Neural progenitor cell (in vitro differentiated cells): ENCODE results near the gene ARHGAP26. TPM values are rescaled to one million over a fixed set of nuclear protein-coding genes. Genes with fewer than 3 reads are reported as not detected.

Source experiments
- DNase-seq: peaks from one replicate; pipeline ENCODE4 v3.0.0-alpha.2; 2016; ENCODE audit warnings: low spot score
- H2AFZ ChIP-seq: fragments of 200-600 bp; sonication (generic); replicated peaks from 2 replicates; pipeline ENCODE4 v1.6.1; 2016; ENCODE audit warnings: antibody characterized with exemption
- H3F3A ChIP-seq: fragments of 200-600 bp; sonication (generic); 2 replicates; pipeline ENCODE4 v1.6.1; 2016; ENCODE audit warnings: antibody characterized with exemption, low read depth
- H3K27ac ChIP-seq: fragments of 200-600 bp; sonication (generic); 2 replicates; pipeline ENCODE4 v1.5.1; 2016; ENCODE audit warnings: mild to moderate bottlenecking
- H3K27me3 ChIP-seq: fragments of 200-600 bp; sonication (generic); 2 replicates; pipeline ENCODE4 v1.6.1; 2016; ENCODE audit warnings: mild to moderate bottlenecking, moderate library complexity
- H3K36me3 ChIP-seq: fragments of 200-600 bp; sonication (generic); 2 replicates; pipeline ENCODE4 v1.5.1; 2016
- H3K4me1 ChIP-seq: fragments of 200-600 bp; sonication (generic); 2 replicates; pipeline ENCODE4 v1.6.1; 2016; ENCODE audit warnings: mixed run types
- H3K4me2 ChIP-seq: fragments of 200-600 bp; sonication (generic); 2 replicates; pipeline ENCODE4 v1.6.1; 2016
- H3K4me3 ChIP-seq: fragments of 200-600 bp; sonication (generic); 2 replicates; pipeline ENCODE4 v1.5.1; 2016
- H3K79me2 ChIP-seq: fragments of 200-600 bp; sonication (generic); 2 replicates; pipeline ENCODE4 v1.6.1; 2016; ENCODE audit warnings: low read depth
- H3K9ac ChIP-seq: fragments of 200-600 bp; sonication (generic); 2 replicates; pipeline ENCODE4 v1.6.1; 2016
- H3K9me3 ChIP-seq: fragments of 200-600 bp; sonication (generic); 2 replicates; pipeline ENCODE4 v1.5.1; 2016; ENCODE audit warnings: low read depth
- H4K20me1 ChIP-seq: fragments of 200-600 bp; sonication (generic); 2 replicates; pipeline ENCODE4 v1.6.1; 2016; ENCODE audit warnings: low read depth
- H3K27ac Mint-ChIP-seq: 3 replicates; pipeline ENCODE4 v1.8.0; 2021; ENCODE audit warnings: mixed read lengths
- H3K27me3 Mint-ChIP-seq: 2 replicates; pipeline ENCODE4 v1.8.0; 2022; ENCODE audit warnings: low read depth, mild to moderate bottlenecking, inconsistent platforms, moderate library complexity, mixed read lengths; ENCODE audit not compliant: insufficient read depth
- H3K36me3 Mint-ChIP-seq: 3 replicates; pipeline ENCODE4 v1.8.0; 2021; ENCODE audit warnings: mixed read lengths
- H3K4me1 Mint-ChIP-seq: 3 replicates; pipeline ENCODE4 v1.8.0; 2021; ENCODE audit warnings: mixed read lengths
- H3K4me3 Mint-ChIP-seq: 3 replicates; pipeline ENCODE4 v1.8.0; 2021; ENCODE audit warnings: mild to moderate bottlenecking, moderate library complexity, mixed read lengths
- H3K9me3 Mint-ChIP-seq: 3 replicates; pipeline ENCODE4 v1.8.0; 2020; ENCODE audit warnings: mixed read lengths
- CTCF ChIP-seq: fragments of 200-600 bp; sonication (generic); IDR thresholded peaks from 2 replicates; pipeline ENCODE4 v1.5.1; 2017; ENCODE audit warnings: antibody characterized with exemption, mild to moderate bottlenecking
- EZH2 ChIP-seq: fragments of 200-600 bp; sonication (generic); IDR thresholded peaks from 2 replicates; pipeline ENCODE4 v1.6.1; 2017; ENCODE audit warnings: antibody characterized with exemption, mild to moderate bottlenecking, moderate library complexity
- EZH2phosphoT487 ChIP-seq: fragments of 200-600 bp; sonication (generic); IDR thresholded peaks from 2 replicates; pipeline ENCODE4 v1.6.1; 2017; ENCODE audit warnings: antibody characterized with exemption
- total RNA-seq: library from RNA; depleted of rRNA; stranded (reverse); fragments of >200 nt; gene quantifications from 2 replicates; pipeline ENCODE4 v1.2.3, GENCODE V29; 2015; ENCODE audit warnings: low replicate concordance

The ARHGAP26 gene
- total RNA-seq, 1 donor from 2014 or later = 7.0 TPM

GRCh38 chr5:143177263-143177983 is 407.2 kb downstream of the ARHGAP26 start:
- Histone ChIP-seq H3K27ac (no peak overlapping the region), H3K4me3 (no peak overlapping the region), H3K27me3 (no peaks in the 10 kb centered on the region), H4K20me1 (no peaks in the 10 kb centered on the region), H3K4me1 (no peaks in the 10 kb centered on the region), H3F3A (no peaks in the 10 kb centered on the region), H3K79me2 (no peaks in the 10 kb centered on the region), H3K36me3 (no peaks in the 10 kb centered on the region), H3K4me2 (no peak overlapping the region), H3K9me3 (no peaks in the 10 kb centered on the region), H3K9ac (no peak overlapping the region), H2AFZ (no peak overlapping the region)
- no peak for TF ChIP-seq EZH2phosphoT487
- TF ChIP-seq EZH2 = no peak
- no peak for TF ChIP-seq CTCF
- H3K9me3 Mint-ChIP-seq = no peaks in the 10 kb centered on the region
- H3K27me3 Mint-ChIP-seq = no peaks in the 10 kb centered on the region
- no peaks in the 10 kb centered on the region for H3K36me3 Mint-ChIP-seq
- H3K4me1 Mint-ChIP-seq = peaks cover 4% of the 10 kb centered on the region
- H3K27ac Mint-ChIP-seq = no peak overlapping the region
- no peak for DNase-seq
- H3K4me3 Mint-ChIP-seq = no peak overlapping the region

- TF ChIP-seq EZH2 = no peak
- TF ChIP-seq CTCF = no peak
- TF ChIP-seq EZH2phosphoT487 = no peak
- DNase-seq = no peak
- Histone ChIP-seq H2AFZ (no peak overlapping the region), H3K9ac (no peak overlapping the region), H3K9me3 (no peaks in the 10 kb centered on the region), H3K27ac (no peak overlapping the region), H3K27me3 (no peaks in the 10 kb centered on the region), H3K4me3 (no peak overlapping the region), H3F3A (no peaks in the 10 kb centered on the region), H3K4me2 (no peak overlapping the region), H3K79me2 (no peaks in the 10 kb centered on the region), H3K4me1 (no peaks in the 10 kb centered on the region), H3K36me3 (no peaks in the 10 kb centered on the region), H4K20me1 (no peaks in the 10 kb centered on the region)
- H3K9me3 Mint-ChIP-seq = no peaks in the 10 kb centered on the region
- H3K36me3 Mint-ChIP-seq = no peaks in the 10 kb centered on the region
- no peak overlapping the region for H3K27ac Mint-ChIP-seq
- no peak overlapping the region for H3K4me3 Mint-ChIP-seq
- H3K27me3 Mint-ChIP-seq = no peaks in the 10 kb centered on the region
- peaks cover 5% of the 10 kb centered on the region for H3K4me1 Mint-ChIP-seq
Observed at GRCh38 chr5:143179126-143179740, 409.1 kb downstream of the ARHGAP26 start.

DNA sequence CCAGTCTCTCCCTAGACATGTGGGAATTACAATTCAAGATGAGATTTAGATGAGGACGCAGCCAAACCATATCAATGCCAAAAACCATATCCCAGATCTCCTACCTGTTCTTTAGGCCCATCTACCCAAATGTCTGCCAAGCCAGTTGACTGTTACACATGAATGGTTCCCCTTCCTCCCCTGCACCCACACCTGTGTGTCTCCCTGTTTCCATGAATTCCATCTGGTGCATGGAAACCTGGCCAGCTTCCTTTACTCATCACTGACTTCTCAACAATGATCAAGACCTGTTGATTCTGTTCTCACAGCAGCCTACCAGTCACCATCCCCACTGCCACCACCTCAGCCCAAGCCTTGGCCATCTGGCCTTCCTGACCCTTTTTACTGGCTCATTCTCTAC is 410.6 kb downstream of the ARHGAP26 start:
- no peaks in the 10 kb centered on the region for H3K79me2 ChIP-seq
- no peaks in the 10 kb centered on the region for H3K9me3 Mint-ChIP-seq
- H3K27ac ChIP-seq = no peak overlapping the region
- no peak overlapping the region for H3K4me3 Mint-ChIP-seq
- H3F3A ChIP-seq = no peaks in the 10 kb centered on the region
- no peak overlapping the region for H3K9ac ChIP-seq
- no peak for DNase-seq
- no peaks in the 10 kb centered on the region for H3K27me3 ChIP-seq
- H3K4me1 Mint-ChIP-seq = peaks cover 5% of the 10 kb centered on the region
- no peak overlapping the region for H3K4me3 ChIP-seq
- H3K36me3 Mint-ChIP-seq = no peaks in the 10 kb centered on the region
- H3K27ac Mint-ChIP-seq = no peak overlapping the region
- H3K9me3 ChIP-seq = no peaks in the 10 kb centered on the region
- H3K36me3 ChIP-seq = no peaks in the 10 kb centered on the region
- TF ChIP-seq EZH2phosphoT487 = no peak
- TF ChIP-seq EZH2 = no peak
- no peak for TF ChIP-seq CTCF
- no peak overlapping the region for H2AFZ ChIP-seq
- no peak overlapping the region for H3K4me2 ChIP-seq
- no peaks in the 10 kb centered on the region for H4K20me1 ChIP-seq
- H3K27me3 Mint-ChIP-seq = no peaks in the 10 kb centered on the region
- no peaks in the 10 kb centered on the region for H3K4me1 ChIP-seq
